GM21529 (cell line): ENCODE data around the gene ADSL.
A peak's percentile ranks its signal among the peaks of the same experiment; 100 is the strongest.

Source experiments
- ATAC-seq: cut with Tn5 transposase; IDR thresholded peaks from one replicate; pipeline ENCODE4 v1.9.1; 2021; ENCODE audit not compliant: unreplicated experiment

ADSL gene

DNA sequence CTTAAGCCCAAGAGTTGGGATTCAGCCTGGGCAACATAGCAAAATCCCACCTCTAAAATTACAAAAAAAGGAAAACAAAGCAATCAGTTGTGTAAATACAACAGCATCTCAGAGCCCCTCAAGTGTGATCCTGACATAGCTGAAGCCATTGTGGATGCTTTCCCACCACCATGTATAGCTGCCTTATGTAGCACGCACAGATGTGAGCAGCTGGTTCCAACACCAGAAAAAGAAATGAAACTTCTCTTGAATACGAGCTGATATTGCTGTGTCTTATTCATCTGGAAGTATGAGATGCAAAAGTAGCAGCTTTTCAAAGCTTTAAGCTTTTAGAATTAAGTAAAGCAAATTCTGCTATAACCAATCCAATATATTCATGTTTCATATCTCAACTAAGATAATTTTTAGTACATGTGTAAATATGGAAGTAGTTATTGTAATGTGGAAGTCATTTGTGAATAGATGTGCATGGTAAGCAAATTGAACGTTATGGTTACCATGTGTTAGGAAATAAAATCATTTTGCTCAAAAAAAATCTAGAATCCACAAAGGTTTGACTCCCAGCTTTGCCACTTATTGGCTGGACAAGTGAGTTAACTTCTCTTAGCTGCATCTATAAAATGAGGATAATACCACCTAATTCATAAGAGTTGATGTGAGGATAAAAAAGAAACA lies 87.3 kb downstream of the ADSL start:
- no peak for ATAC-seq

DNA sequence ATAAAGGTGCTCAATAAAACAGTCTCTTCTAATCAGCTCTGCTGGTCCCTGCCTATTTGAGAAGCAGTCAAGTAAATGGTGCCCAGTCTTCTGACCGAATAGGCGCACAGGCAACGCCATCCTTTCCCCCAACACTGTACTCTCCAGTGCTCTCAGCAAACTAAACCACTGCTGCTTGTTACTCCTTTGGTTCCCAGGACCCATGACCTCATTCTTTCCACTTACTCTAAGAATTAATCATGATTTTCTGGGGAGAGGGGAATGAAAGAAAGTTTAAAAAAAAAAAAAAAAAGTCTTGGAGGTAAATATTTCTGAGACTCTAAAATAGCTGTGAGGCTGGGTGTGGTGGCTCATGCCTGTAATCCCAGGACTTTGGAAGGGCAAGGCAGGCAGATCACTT lies 87.8 kb downstream of the ADSL start:
- ATAC-seq = no peak

- no peak for ATAC-seq
Observed at GRCh38 chr22:40434745-40435144, 88.4 kb downstream of the ADSL start.

- peak; percentile 73 for ATAC-seq
Observed at GRCh38 chr22:40436505-40437431, 90.5 kb downstream of the ADSL start.
